ENCODE data around the gene EDC3. TPM values are rescaled to one million over a fixed set of nuclear protein-coding genes. Genes with fewer than 3 reads are reported as not detected.

EDC3 gene
- total RNA-seq, 1 experiment from 2014 or later = 45.1 TPM

DNA sequence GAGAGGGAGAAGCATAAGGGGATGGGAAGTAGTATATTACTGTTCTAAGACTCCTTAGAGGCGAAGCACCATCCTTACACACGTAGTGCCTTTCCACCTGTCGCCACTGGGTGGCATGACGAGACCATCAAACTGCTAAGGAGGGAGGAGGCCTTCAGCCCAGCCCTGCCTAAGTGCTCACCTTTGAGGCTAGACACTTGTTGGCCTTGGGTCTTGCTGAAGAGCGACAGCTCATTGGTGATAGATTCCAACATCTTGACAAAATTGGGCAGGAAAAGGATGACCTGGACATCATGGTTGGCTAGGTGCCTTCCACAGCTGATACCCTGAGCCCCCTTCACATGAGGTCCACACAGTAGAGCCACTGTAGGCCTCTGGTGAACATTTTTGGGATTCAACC is 60.6 kb downstream of the EDC3 start:
- no peak overlapping the region for H3K4me2 ChIP-seq (ENCODE audit: low read length)
- no TSS peak for BruUV-seq (replicated peaks)
- H3K4me1 ChIP-seq (ENCODE audit: control insufficient read depth in 1 of 2, insufficient read depth in 2 of 2, low read length in 2 of 2) = no peaks in the 10 kb centered on the region
- H3K27ac ChIP-seq (ENCODE audit: low read depth, low read length) = no peak overlapping the region
- ATAC-seq (peak; percentile 86), DNase-seq (ENCODE audit: low read depth, low spot score) (no peak)
- ChIA-PET CTCF (interaction anchor here (1.0 to 8.4 kb wide), 2 partner anchors 135 to 315 kb away, joined by 3 to 258 read pairs; no protein-coding TSS in a partner anchor), POLR2A (interaction anchor here (1.9 to 2.2 kb wide), 2 partner anchors 133 to 136 kb away, joined by 6 read pairs; no protein-coding TSS in a partner anchor), RAD21 (ENCODE audit: low non-redundant PET in 1 of 2, low total read pairs in 2 of 2, uncharacterized antibody in 2 of 2, unreplicated experiment in 2 of 2) (interaction anchor here (1.8 to 2.3 kb wide), 2 partner anchors 133 kb away, joined by 12 to 13 read pairs; no protein-coding TSS in a partner anchor)
- no peak overlapping the region for H3K9ac ChIP-seq (ENCODE audit: low read length)
- peaks cover 0 to 8% of the 10 kb centered on the region in 2 experiments; a peak in 1 of 4 replicates for H3K36me3 ChIP-seq (ENCODE audit: control insufficient read depth in 1 of 2, insufficient read depth in 2 of 2, low read length in 2 of 2)
- no peaks in the 10 kb centered on the region for H4K20me1 ChIP-seq (ENCODE audit: insufficient read depth)
- no peaks in the 10 kb centered on the region for H3K9me2 ChIP-seq (ENCODE audit: insufficient read depth)
- no peak overlapping the region for H3K4me3 ChIP-seq (replicated peaks in 1 of 2; ENCODE audit: low read depth in 1 of 2, low read length in 2 of 2)
- intact Hi-C loops (cut with micrococcal nuclease) = loop anchor here (1.0 kb wide), 2 partner anchors 134 to 315 kb away; no protein-coding TSS in a partner anchor
- no peaks in the 10 kb centered on the region; the same call in 1 of the 2 replicates for H3K79me2 ChIP-seq (ENCODE audit: insufficient read depth, low read length)
- TF ChIP-seq, protein P1, sequence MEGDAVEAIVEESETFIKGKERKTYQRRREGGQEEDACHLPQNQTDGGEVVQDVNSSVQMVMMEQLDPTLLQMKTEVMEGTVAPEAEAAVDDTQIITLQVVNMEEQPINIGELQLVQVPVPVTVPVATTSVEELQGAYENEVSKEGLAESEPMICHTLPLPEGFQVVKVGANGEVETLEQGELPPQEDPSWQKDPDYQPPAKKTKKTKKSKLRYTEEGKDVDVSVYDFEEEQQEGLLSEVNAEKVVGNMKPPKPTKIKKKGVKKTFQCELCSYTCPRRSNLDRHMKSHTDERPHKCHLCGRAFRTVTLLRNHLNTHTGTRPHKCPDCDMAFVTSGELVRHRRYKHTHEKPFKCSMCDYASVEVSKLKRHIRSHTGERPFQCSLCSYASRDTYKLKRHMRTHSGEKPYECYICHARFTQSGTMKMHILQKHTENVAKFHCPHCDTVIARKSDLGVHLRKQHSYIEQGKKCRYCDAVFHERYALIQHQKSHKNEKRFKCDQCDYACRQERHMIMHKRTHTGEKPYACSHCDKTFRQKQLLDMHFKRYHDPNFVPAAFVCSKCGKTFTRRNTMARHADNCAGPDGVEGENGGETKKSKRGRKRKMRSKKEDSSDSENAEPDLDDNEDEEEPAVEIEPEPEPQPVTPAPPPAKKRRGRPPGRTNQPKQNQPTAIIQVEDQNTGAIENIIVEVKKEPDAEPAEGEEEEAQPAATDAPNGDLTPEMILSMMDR (IDR thresholded peaks at IDR 0.05 in 2 of 3, conservative IDR thresholded peaks at IDR 0.05 in 1 of 3; ENCODE audit: borderline replicate concordance in 1 of 3, insufficient read depth in 1 of 3, low read depth in 2 of 3, low read length in 2 of 3) = peak; percentile 87 to 94 (median 88)
- TF ChIP-seq ZFX (IDR thresholded peaks at IDR 0.05) (no peak), RAD21 (IDR thresholded peaks at IDR 0.05; ENCODE audit: low read depth) (peak; percentile 96), CBX3 (IDR thresholded peaks at IDR 0.05; ENCODE audit: low read depth) (no peak)
- no peaks in the 10 kb centered on the region for H3K27me3 ChIP-seq (ENCODE audit: insufficient read depth, low read length)
- no peak overlapping the region for H2AFZ ChIP-seq (ENCODE audit: low read depth, low read length, poor library complexity, severe bottlenecking)
- no peaks in the 10 kb centered on the region for H3K9me3 ChIP-seq (ENCODE audit: control insufficient read depth in 1 of 2, insufficient read depth in 1 of 2, low read depth in 1 of 2, low read length in 2 of 2)

DNA sequence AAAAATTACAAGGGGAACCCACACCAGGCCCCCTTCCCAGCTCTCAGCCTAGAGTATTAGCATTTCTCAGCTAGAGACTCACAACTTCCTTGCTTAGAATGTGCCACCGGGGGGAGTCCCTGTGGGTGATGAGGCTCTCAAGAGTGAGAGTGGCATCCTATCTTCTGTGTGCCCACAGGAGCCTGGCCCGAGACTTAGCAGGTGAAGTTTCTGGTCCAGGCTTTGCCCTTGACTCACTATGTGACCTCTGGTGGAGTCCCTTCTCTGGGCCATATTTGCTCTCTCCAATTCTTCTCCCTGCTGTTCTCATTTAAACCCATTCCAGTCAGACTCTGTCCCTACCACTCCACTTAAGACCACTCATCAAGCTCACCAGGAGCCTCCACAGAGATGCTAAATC is 62.0 kb downstream of the EDC3 start:
- POLR2A ChIA-PET = interaction anchor here (1.9 to 2.2 kb wide), 2 partner anchors 135 to 137 kb away, joined by 6 read pairs; no protein-coding TSS in a partner anchor

More for the DNA sequence above, 62.0 kb downstream of the EDC3 start:
- CTCF ChIA-PET = interaction anchor here (8.4 kb wide), 1 partner anchor 136 kb away, joined by 258 read pairs; no protein-coding TSS in a partner anchor
- Histone ChIP-seq H3K27ac (ENCODE audit: low read depth, low read length) (no peak overlapping the region), H3K9ac (ENCODE audit: low read length) (no peak overlapping the region), H3K27me3 (ENCODE audit: insufficient read depth, low read length) (no peaks in the 10 kb centered on the region), H3K79me2 (ENCODE audit: insufficient read depth, low read length) (no peaks in the 10 kb centered on the region; the same call in 1 of the 2 replicates), H3K4me3 (replicated peaks in 1 of 2; ENCODE audit: low read depth in 1 of 2, low read length in 2 of 2) (no peak overlapping the region), H3K4me2 (ENCODE audit: low read length) (no peak overlapping the region), H4K20me1 (ENCODE audit: insufficient read depth) (no peaks in the 10 kb centered on the region), H2AFZ (ENCODE audit: low read depth, low read length, poor library complexity, severe bottlenecking) (no peak overlapping the region), H3K4me1 (ENCODE audit: control insufficient read depth in 1 of 2, insufficient read depth in 2 of 2, low read length in 2 of 2) (no peaks in the 10 kb centered on the region), H3K9me3 (ENCODE audit: control insufficient read depth in 1 of 2, insufficient read depth in 1 of 2, low read depth in 1 of 2, low read length in 2 of 2) (no peaks in the 10 kb centered on the region), H3K9me2 (ENCODE audit: insufficient read depth) (no peaks in the 10 kb centered on the region), H3K36me3 (ENCODE audit: control insufficient read depth in 1 of 2, insufficient read depth in 2 of 2, low read length in 2 of 2) (peaks cover 3 to 14% of the 10 kb centered on the region in 2 experiments; a peak in 2 of 4 replicates)
- TF ChIP-seq POLR2A (IDR thresholded peaks at IDR 0.05; ENCODE audit: borderline replicate concordance, extremely low read depth, insufficient read depth, insufficient read length) (no peak), CEBPB (IDR thresholded peaks at IDR 0.05; ENCODE audit: low read depth) (no peak)
- TF ChIP-seq, protein P1 (IDR thresholded peaks at IDR 0.05 in 2 of 3, conservative IDR thresholded peaks at IDR 0.05 in 1 of 3; ENCODE audit: borderline replicate concordance in 1 of 3, insufficient read depth in 1 of 3, low read depth in 2 of 3, low read length in 2 of 3) = 0 out of 6 replicates have a peak, but pooled peaks of 1 of the 3 experiments have one; percentile 10
- no TSS peak for BruUV-seq (replicated peaks)
- DNase-seq (ENCODE audit: low read depth, low spot score) (no peak), ATAC-seq (no peak)
- RAD21 ChIA-PET (ENCODE audit: low non-redundant PET in 1 of 2, low total read pairs in 2 of 2, uncharacterized antibody in 2 of 2, unreplicated experiment in 2 of 2) = interaction anchor here (0.6 to 2.3 kb wide), 3 partner anchors 135 to 137 kb away, joined by 3 to 13 read pairs (median 12); no protein-coding TSS in a partner anchor
- intact Hi-C loops (cut with micrococcal nuclease) = loop anchor here (5.0 kb wide), 1 partner anchor 354 kb away; no protein-coding TSS in a partner anchor
